ENCODE data around the gene S1PR3.

DNA sequence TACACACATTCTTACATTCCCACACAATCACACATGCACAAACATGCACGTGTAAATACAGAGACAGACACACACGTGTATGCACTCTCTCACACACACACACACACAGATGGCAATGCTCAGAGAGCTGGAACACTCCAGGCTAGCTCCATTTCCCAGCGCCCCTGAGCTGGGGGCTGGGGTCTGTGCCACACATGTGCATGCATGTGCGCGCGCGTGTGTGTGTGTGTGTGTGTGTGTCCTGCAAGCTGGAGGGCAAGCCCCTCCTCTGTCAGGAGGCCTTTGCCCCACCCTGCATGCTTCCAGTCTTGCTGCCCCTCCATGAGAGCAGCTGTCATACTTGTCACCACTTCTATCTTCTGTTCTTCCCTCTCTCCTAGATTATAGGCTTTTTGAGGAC lies 16.6 kb upstream of the S1PR3 start:
- TF ChIP-seq, protein P1, sequence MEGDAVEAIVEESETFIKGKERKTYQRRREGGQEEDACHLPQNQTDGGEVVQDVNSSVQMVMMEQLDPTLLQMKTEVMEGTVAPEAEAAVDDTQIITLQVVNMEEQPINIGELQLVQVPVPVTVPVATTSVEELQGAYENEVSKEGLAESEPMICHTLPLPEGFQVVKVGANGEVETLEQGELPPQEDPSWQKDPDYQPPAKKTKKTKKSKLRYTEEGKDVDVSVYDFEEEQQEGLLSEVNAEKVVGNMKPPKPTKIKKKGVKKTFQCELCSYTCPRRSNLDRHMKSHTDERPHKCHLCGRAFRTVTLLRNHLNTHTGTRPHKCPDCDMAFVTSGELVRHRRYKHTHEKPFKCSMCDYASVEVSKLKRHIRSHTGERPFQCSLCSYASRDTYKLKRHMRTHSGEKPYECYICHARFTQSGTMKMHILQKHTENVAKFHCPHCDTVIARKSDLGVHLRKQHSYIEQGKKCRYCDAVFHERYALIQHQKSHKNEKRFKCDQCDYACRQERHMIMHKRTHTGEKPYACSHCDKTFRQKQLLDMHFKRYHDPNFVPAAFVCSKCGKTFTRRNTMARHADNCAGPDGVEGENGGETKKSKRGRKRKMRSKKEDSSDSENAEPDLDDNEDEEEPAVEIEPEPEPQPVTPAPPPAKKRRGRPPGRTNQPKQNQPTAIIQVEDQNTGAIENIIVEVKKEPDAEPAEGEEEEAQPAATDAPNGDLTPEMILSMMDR (IDR thresholded peaks at IDR 0.05; ENCODE audit: borderline replicate concordance, extremely low read depth, low read length, poor library complexity, severe bottlenecking): no peak
- TF ChIP-seq EZH2 (IDR thresholded peaks at IDR 0.05; ENCODE audit: borderline replicate concordance, low read depth, low read length, severe bottlenecking): no peak
